Measurements from ENCODE around the gene ATF1. TPM values are rescaled to one million over a fixed set of nuclear protein-coding genes. Genes with fewer than 3 reads are reported as not detected.
"Not testable (repeated sequence)": the region's sequence is repeated elsewhere in the genome, so short reads cannot be mapped to it uniquely, and the experiment has no call there.

ATF1 gene
- total and polyA plus RNA-seq, 4 donors, result 10.8 to 39.0 (median 26.7) TPM

GRCh38 chr12:50803230-50803875 is 39.5 kb downstream of the ATF1 start:
- 96 to 99% methylated on average over 2 of the region's 2 CpGs for WGBS, 2 donors
- Histone ChIP-seq H3K27me3 (ENCODE audit: control insufficient read depth in 1 of 2, insufficient read depth in 2 of 2, low read length in 1 of 2) (no peaks in the 10 kb centered on the region), H3K36me3 (ENCODE audit: control insufficient read depth in 1 of 2, insufficient read depth in 2 of 2, low read length in 1 of 2) (peaks cover 0 to 3% of the 10 kb centered on the region in 2 donors), H3K9me3 (ENCODE audit: control insufficient read depth, low read length) (peaks cover 2% of the 10 kb centered on the region), H3K27ac (ENCODE audit: low read depth in 1 of 2, low read length in 2 of 2) (no peak overlapping the region), H3K4me3 (ENCODE audit: low read length in 2 of 2) (no peak overlapping the region), H3K4me1 (ENCODE audit: control insufficient read depth in 1 of 2, insufficient read depth in 2 of 2, low read length in 2 of 2) (no peaks in the 10 kb centered on the region)
- ATAC-seq (ENCODE audit: low FRiP score) (no peak), DNase-seq (no peak)
- intact Hi-C loops (cut with DNase I), result no loop called here

GRCh38 chr12:50806176-50806575 is 42.3 kb downstream of the ATF1 start:
- no peaks in the 10 kb centered on the region for H3K27me3 ChIP-seq (ENCODE audit: control insufficient read depth in 1 of 2, insufficient read depth in 2 of 2, low read length in 1 of 2)
- no peak overlapping the region for H3K4me3 ChIP-seq (ENCODE audit: low read length in 2 of 2)
- H3K36me3 ChIP-seq (ENCODE audit: control insufficient read depth in 1 of 2, insufficient read depth in 2 of 2, low read length in 1 of 2), result peaks cover 0 to 3% of the 10 kb centered on the region in 2 donors
- intact Hi-C loops (cut with DNase I), result no loop called here
- no peak for DNase-seq
- H3K27ac ChIP-seq (ENCODE audit: low read depth in 1 of 2, low read length in 2 of 2), result no peak overlapping the region
- WGBS, 2 donors, result 95 to 98% methylated on average over 4 of the region's 4 CpGs
- H3K4me1 ChIP-seq (ENCODE audit: control insufficient read depth in 1 of 2, insufficient read depth in 2 of 2, low read length in 2 of 2), result no peaks in the 10 kb centered on the region
- H3K9me3 ChIP-seq (ENCODE audit: control insufficient read depth, low read length), result no peaks in the 10 kb centered on the region
- ATAC-seq (ENCODE audit: low FRiP score), result no peak

GRCh38 chr12:50809131-50809530 is 45.2 kb downstream of the ATF1 start:
- ATAC-seq (ENCODE audit: low FRiP score); H3K36me3 ChIP-seq (ENCODE audit: control insufficient read depth in 1 of 2, insufficient read depth in 2 of 2, low read length in 1 of 2); DNase-seq; H3K4me3 ChIP-seq (ENCODE audit: low read length in 2 of 2); intact Hi-C loops (cut with DNase I); H3K9me3 ChIP-seq (ENCODE audit: control insufficient read depth, low read length); H3K27me3 ChIP-seq (ENCODE audit: control insufficient read depth in 1 of 2, insufficient read depth in 2 of 2, low read length in 1 of 2); H3K4me1 ChIP-seq (ENCODE audit: control insufficient read depth in 1 of 2, insufficient read depth in 2 of 2, low read length in 2 of 2); H3K27ac ChIP-seq (ENCODE audit: low read depth in 1 of 2, low read length in 2 of 2): not testable (repeated sequence)
- 96 to 99% methylated on average over 4 of the region's 4 CpGs for WGBS, 2 donors

DNA sequence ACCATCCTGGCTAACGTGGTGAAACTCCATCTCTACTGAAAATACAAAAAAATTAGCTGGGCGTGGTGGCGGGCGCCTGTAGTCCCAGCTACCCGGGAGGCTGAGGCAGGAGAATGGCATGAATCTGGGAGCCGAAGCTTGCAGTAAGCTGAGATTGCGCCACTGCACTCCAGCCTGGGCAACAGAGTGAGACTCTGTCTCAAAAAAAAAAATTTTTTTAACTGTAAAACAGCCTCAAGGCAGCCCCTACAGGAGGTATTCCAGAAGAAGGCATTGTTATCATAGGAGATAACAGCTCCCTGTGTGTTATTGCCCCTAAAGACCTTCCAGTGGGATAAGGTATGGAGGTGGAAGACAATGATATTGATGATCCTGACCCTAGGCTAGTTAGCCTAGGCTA is 51.0 kb downstream of the ATF1 start:
- intact Hi-C loops (cut with DNase I); H3K4me1 ChIP-seq (ENCODE audit: control insufficient read depth in 1 of 2, insufficient read depth in 2 of 2, low read length in 2 of 2); DNase-seq; ATAC-seq (ENCODE audit: low FRiP score); H3K27ac ChIP-seq (ENCODE audit: low read depth in 1 of 2, low read length in 2 of 2); H3K9me3 ChIP-seq (ENCODE audit: control insufficient read depth, low read length); H3K27me3 ChIP-seq (ENCODE audit: control insufficient read depth in 1 of 2, insufficient read depth in 2 of 2, low read length in 1 of 2); H3K4me3 ChIP-seq (ENCODE audit: low read length in 2 of 2): not testable (repeated sequence)
- WGBS, 2 donors, result 95 to 97% methylated on average over 7 of the region's 7 CpGs
- peaks cover 9 to 12% of the 10 kb centered on the region in 2 donors for H3K36me3 ChIP-seq (ENCODE audit: control insufficient read depth in 1 of 2, insufficient read depth in 2 of 2, low read length in 1 of 2)

DNA sequence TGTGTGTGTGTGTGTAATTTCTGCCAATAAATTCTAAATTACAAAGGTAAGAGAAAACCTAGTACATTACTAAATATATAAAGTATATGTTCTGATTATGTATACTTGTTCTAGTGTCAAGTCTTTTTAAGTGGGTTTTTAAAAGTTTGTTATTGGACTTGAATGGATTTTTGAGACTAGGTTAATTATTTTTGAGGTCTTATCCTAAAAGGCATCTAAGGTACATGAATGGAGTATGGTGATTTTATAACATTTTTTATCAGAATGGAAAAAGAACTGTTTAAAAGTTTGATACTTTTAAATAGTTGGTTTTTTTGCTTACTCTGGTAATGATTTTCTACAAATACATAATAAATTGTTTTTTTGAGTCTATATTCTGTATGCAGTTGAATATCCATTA is 56.3 kb downstream of the ATF1 start:
- no peak overlapping the region for H3K27ac ChIP-seq (ENCODE audit: low read depth in 1 of 2, low read length in 2 of 2)
- peaks cover 5% of the 10 kb centered on the region in 2 donors for H3K36me3 ChIP-seq (ENCODE audit: control insufficient read depth in 1 of 2, insufficient read depth in 2 of 2, low read length in 1 of 2)
- H3K4me1 ChIP-seq (ENCODE audit: control insufficient read depth in 1 of 2, insufficient read depth in 2 of 2, low read length in 2 of 2), result no peaks in the 10 kb centered on the region
- DNase-seq, result no peak
- no peaks in the 10 kb centered on the region for H3K27me3 ChIP-seq (ENCODE audit: control insufficient read depth in 1 of 2, insufficient read depth in 2 of 2, low read length in 1 of 2)
- intact Hi-C loops (cut with DNase I), result loop anchor here in 1 of 2 donors (10.0 kb wide), 1 partner anchor 105 kb away; a partner anchor contains a TSS
- no peak for ATAC-seq (ENCODE audit: low FRiP score)
- H3K4me3 ChIP-seq (ENCODE audit: low read length in 2 of 2), result no peak overlapping the region
- no peaks in the 10 kb centered on the region for H3K9me3 ChIP-seq (ENCODE audit: control insufficient read depth, low read length)

DNA sequence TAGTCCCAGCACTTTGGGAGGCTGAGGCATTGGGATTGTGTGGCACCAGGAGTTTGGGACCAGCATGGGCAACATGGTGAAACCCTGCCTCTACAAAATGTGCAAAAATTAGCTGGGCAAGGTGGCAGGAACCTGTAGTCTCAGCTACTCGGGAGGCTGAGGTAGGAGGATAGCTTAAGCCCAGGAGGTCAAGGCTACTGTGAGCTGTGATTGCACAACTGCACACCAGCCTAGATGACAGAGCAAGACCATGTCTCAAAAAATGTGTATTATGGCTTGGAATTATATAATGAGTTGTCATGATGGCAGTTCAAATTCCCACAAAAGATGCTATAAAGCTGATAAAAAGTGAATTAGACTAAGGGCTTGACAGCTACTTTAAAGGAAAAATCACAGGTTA is 58.2 kb downstream of the ATF1 start:
- H3K4me1 ChIP-seq (ENCODE audit: control insufficient read depth in 1 of 2, insufficient read depth in 2 of 2, low read length in 2 of 2), result no peaks in the 10 kb centered on the region
- no peak overlapping the region for H3K27ac ChIP-seq (ENCODE audit: low read depth in 1 of 2, low read length in 2 of 2)
- whole genome bisulfite sequencing, 2 donors, result 95 to 97% methylated on average over 1 of the region's 1 CpG
- H3K9me3 ChIP-seq (ENCODE audit: control insufficient read depth, low read length), result no peaks in the 10 kb centered on the region
- no peak for ATAC-seq (ENCODE audit: low FRiP score)
- H3K36me3 ChIP-seq (ENCODE audit: control insufficient read depth in 1 of 2, insufficient read depth in 2 of 2, low read length in 1 of 2), result peaks cover 3 to 5% of the 10 kb centered on the region in 2 donors
- H3K27me3 ChIP-seq (ENCODE audit: control insufficient read depth in 1 of 2, insufficient read depth in 2 of 2, low read length in 1 of 2), result no peaks in the 10 kb centered on the region
- intact Hi-C loops (cut with DNase I), result loop anchor here in 1 of 2 donors (10.0 kb wide), 1 partner anchor 103 kb away; a partner anchor contains a TSS
- DNase-seq, result no peak
- no peak overlapping the region for H3K4me3 ChIP-seq (ENCODE audit: low read length in 2 of 2)

DNA sequence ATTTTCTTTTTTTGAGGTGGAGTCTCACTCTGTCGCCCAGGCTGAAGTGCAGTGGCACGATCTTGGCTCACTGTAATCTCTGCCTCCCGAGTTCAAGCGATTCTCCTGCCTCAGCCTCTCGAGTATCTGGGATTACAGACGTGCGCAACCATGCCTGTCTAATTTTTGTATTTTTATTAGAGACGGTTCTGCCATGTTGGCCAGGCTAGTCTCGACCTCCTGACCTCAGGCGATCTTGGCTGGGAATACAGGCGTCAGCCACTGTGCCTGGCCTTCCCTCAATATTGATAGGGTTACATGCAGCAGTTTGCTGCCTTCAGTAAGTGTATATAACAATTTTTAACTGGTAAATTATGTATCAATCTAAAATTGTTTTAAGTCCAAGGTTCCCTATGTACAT is 59.8 kb downstream of the ATF1 start:
- WGBS, 2 donors, result 84% methylated on average over 11 of the region's 11 CpGs
- H3K36me3 ChIP-seq (ENCODE audit: control insufficient read depth in 1 of 2, insufficient read depth in 2 of 2, low read length in 1 of 2); DNase-seq; H3K4me3 ChIP-seq (ENCODE audit: low read length in 2 of 2); H3K4me1 ChIP-seq (ENCODE audit: control insufficient read depth in 1 of 2, insufficient read depth in 2 of 2, low read length in 2 of 2); ATAC-seq (ENCODE audit: low FRiP score); H3K27me3 ChIP-seq (ENCODE audit: control insufficient read depth in 1 of 2, insufficient read depth in 2 of 2, low read length in 1 of 2); H3K9me3 ChIP-seq (ENCODE audit: control insufficient read depth, low read length); H3K27ac ChIP-seq (ENCODE audit: low read depth in 1 of 2, low read length in 2 of 2): not testable (repeated sequence)
- intact Hi-C loops (cut with DNase I), result loop anchor here (2.0 to 10.0 kb wide), 3 partner anchors 101 to 163 kb away; a partner anchor contains a TSS

- Histone ChIP-seq H3K4me3 (ENCODE audit: low read length in 2 of 2) (no peak overlapping the region), H3K27me3 (ENCODE audit: control insufficient read depth in 1 of 2, insufficient read depth in 2 of 2, low read length in 1 of 2) (no peaks in the 10 kb centered on the region), H3K4me1 (ENCODE audit: control insufficient read depth in 1 of 2, insufficient read depth in 2 of 2, low read length in 2 of 2) (no peaks in the 10 kb centered on the region), H3K36me3 (ENCODE audit: control insufficient read depth in 1 of 2, insufficient read depth in 2 of 2, low read length in 1 of 2) (no peaks in the 10 kb centered on the region), H3K27ac (ENCODE audit: low read depth in 1 of 2, low read length in 2 of 2) (peak overlapping the region in 1 of 2 donors; percentile 43), H3K9me3 (ENCODE audit: control insufficient read depth, low read length) (no peaks in the 10 kb centered on the region)
- intact Hi-C loops (cut with DNase I), result loop anchor here (2.0 to 10.0 kb wide), 3 partner anchors 100 to 162 kb away; a partner anchor contains a TSS
- 37 to 42% methylated on average over 4 of the region's 4 CpGs for WGBS, 2 donors
- DNase-seq (no peak), ATAC-seq (ENCODE audit: low FRiP score) (peak; percentile 54)
These were observed 61.0 kb downstream of the ATF1 start for GRCh38 chr12:50824914-50825313.

- Histone ChIP-seq H3K27me3 (ENCODE audit: control insufficient read depth in 1 of 2, insufficient read depth in 2 of 2, low read length in 1 of 2) (no peaks in the 10 kb centered on the region), H3K27ac (ENCODE audit: low read depth in 1 of 2, low read length in 2 of 2) (no peak overlapping the region), H3K4me1 (ENCODE audit: control insufficient read depth in 1 of 2, insufficient read depth in 2 of 2, low read length in 2 of 2) (no peaks in the 10 kb centered on the region), H3K9me3 (ENCODE audit: control insufficient read depth, low read length) (no peaks in the 10 kb centered on the region), H3K36me3 (ENCODE audit: control insufficient read depth in 1 of 2, insufficient read depth in 2 of 2, low read length in 1 of 2) (no peaks in the 10 kb centered on the region), H3K4me3 (ENCODE audit: low read length in 2 of 2) (no peak overlapping the region)
- DNase-seq (no peak), ATAC-seq (ENCODE audit: low FRiP score) (peak; percentile 89)
- intact Hi-C loops (cut with DNase I), result loop anchor here (2.0 to 10.0 kb wide), 3 partner anchors 99 to 161 kb away; a partner anchor contains a TSS
- 0 to 1% methylated on average over 2 of the region's 2 CpGs for WGBS, 2 donors
These were observed 61.5 kb downstream of the ATF1 start for GRCh38 chr12:50825372-50825838.
